HepG2 (cell line): ENCODE data around the gene ZNF213. TPM values are rescaled to one million over a fixed set of nuclear protein-coding genes. Genes with fewer than 3 reads are reported as not detected.

Source experiments
- CBX2 ChIP-seq, 2 experiments: fragments of 200-600 bp in 1 of 2; sonication (generic); formaldehyde crosslinking in 1 of 2; IDR thresholded peaks; 2 replicates each; pipeline versions ENCODE4 v1.7.0 to v1.8.1; 2018 to 2022; ENCODE audit warnings: low read depth in 2 of 2, low read length in 1 of 2, mild to moderate bottlenecking in 1 of 2, missing genetic modification reagents in 1 of 2
- KAT7 ChIP-seq: IDR thresholded peaks from 2 replicates; pipeline ENCODE4 v1.6.1; 2018; ENCODE audit warnings: borderline replicate concordance, missing compliant biosample characterization
- MAF1 ChIP-seq: sonication (generic); formaldehyde crosslinking; IDR thresholded peaks from 2 replicates; pipeline ENCODE4 v1.5.0; 2020; ENCODE audit warnings: missing genetic modification reagents, borderline replicate concordance
- MAX ChIP-seq: IDR thresholded peaks from 2 replicates; pipeline ENCODE4 v1.6.1; 2012; ENCODE audit warnings: inconsistent platforms
- MBNL3 ChIP-seq: fragments of 250-450 bp; sonication (Bioruptor Pico); conservative IDR thresholded peaks from 2 replicates; pipeline ENCODE4 v1.8.0; 2022; ENCODE audit warnings: mild to moderate bottlenecking, inconsistent platforms
- MED8 ChIP-seq: sonication (generic); formaldehyde crosslinking; IDR thresholded peaks from 2 replicates; pipeline ENCODE4 v1.8.1; 2023; ENCODE audit warnings: mild to moderate bottlenecking, missing genetic modification reagents; ENCODE audit not compliant: insufficient replicate concordance
- NBN ChIP-seq: fragments of 450-650 bp; conservative IDR thresholded peaks from 2 replicates; pipeline ENCODE4 v1.6.1; 2017
- NONO ChIP-seq, 2 experiments: fragments of 450-650 bp in 1 of 2; sonication (generic) in 1 of 2; formaldehyde crosslinking in 1 of 2; IDR thresholded peaks in 1 of 2; conservative IDR thresholded peaks in 1 of 2; 2 replicates each; pipeline versions ENCODE4 v1.6.1 to v1.8.0; 2017 to 2022; ENCODE audit warnings: mild to moderate bottlenecking in 1 of 2, missing genetic modification reagents in 1 of 2, moderate library complexity in 1 of 2
- RAD51 ChIP-seq: fragments of 450-650 bp; IDR thresholded peaks from 2 replicates; pipeline ENCODE4 v1.6.1; 2016; ENCODE audit warnings: borderline replicate concordance
- SETDB1 ChIP-seq: sonication (generic); formaldehyde crosslinking; IDR thresholded peaks from 2 replicates; pipeline ENCODE4 v1.5.1; 2020; ENCODE audit warnings: missing genetic modification reagents, mild to moderate bottlenecking, borderline replicate concordance
- SMARCC2 ChIP-seq: fragments of 450-650 bp; IDR thresholded peaks from 2 replicates; pipeline ENCODE4 v1.6.1; 2017; ENCODE audit warnings: antibody characterized with exemption, mild to moderate bottlenecking
- SP140L ChIP-seq: sonication (generic); formaldehyde crosslinking; IDR thresholded peaks from 2 replicates; pipeline ENCODE4 v1.4.0; 2020; ENCODE audit warnings: missing genetic modification reagents, borderline replicate concordance
- SSRP1 ChIP-seq: IDR thresholded peaks from 2 replicates; pipeline ENCODE4 v1.6.1; 2016; ENCODE audit warnings: control low read depth
- ZNF570 ChIP-seq: sonication (generic); formaldehyde crosslinking; IDR thresholded peaks from 2 replicates; pipeline ENCODE4 v1.4.0; 2020; ENCODE audit warnings: mild to moderate bottlenecking, missing genetic modification reagents, borderline replicate concordance
- ZNF577 ChIP-seq: sonication (generic); formaldehyde crosslinking; IDR thresholded peaks from 2 replicates; pipeline ENCODE4 v1.4.0; 2020; ENCODE audit warnings: mild to moderate bottlenecking, low read depth, missing genetic modification reagents, borderline replicate concordance
- ZNF670 ChIP-seq: sonication (generic); formaldehyde crosslinking; IDR thresholded peaks from 2 replicates; pipeline ENCODE4 v1.8.0; 2022; ENCODE audit warnings: mild to moderate bottlenecking, missing genetic modification reagents, borderline replicate concordance
- ZSCAN21 ChIP-seq: sonication (generic); formaldehyde crosslinking; IDR thresholded peaks from 2 replicates; pipeline ENCODE4 v1.8.0; 2022; ENCODE audit warnings: mild to moderate bottlenecking, missing genetic modification reagents, moderate library complexity, borderline replicate concordance
- polyA plus RNA-seq, 8 experiments: library from polyadenylated mRNA; depleted of rRNA in 3 of 8; stranded (reverse) in 7 of 8; unstranded in 1 of 8; fragments of >200 nt; fragmentation: Illumina TruSeq in 4 of 8; extraction: Trizol in 4 of 8; gene quantifications; 2 replicates each; pipeline versions ENCODE4 v1.2.1 to v1.2.3, GENCODE V29; 2011 to 2016; ENCODE audit warnings: low read depth in 4 of 8, missing spikeins in 1 of 8, mixed read lengths in 1 of 8; ENCODE audit not compliant: insufficient read depth in 1 of 8
- total RNA-seq, 5 experiments: library from RNA; depleted of rRNA; stranded (reverse); fragments of >200 nt; fragmentation: Illumina TruSeq; extraction: Trizol; gene quantifications; 2 replicates each; pipeline ENCODE4 v1.2.3, GENCODE V29; 2016; ENCODE audit warnings: low read depth in 1 of 5
- TF ChIP-seq, protein P1 (sequence below): sonication (generic); formaldehyde crosslinking; IDR thresholded peaks from 2 replicates; pipeline ENCODE4 v1.5.1; 2020; ENCODE audit warnings: missing genetic modification reagents, mild to moderate bottlenecking, borderline replicate concordance
- TF ChIP-seq, protein P2 (sequence below): sonication (generic); formaldehyde crosslinking; IDR thresholded peaks from 2 replicates; pipeline ENCODE4 v1.9.0; 2022; ENCODE audit warnings: missing genetic modification reagents, mild to moderate bottlenecking, borderline replicate concordance
- TF ChIP-seq, protein P3 (sequence below): sonication (generic); formaldehyde crosslinking; conservative IDR thresholded peaks from 2 replicates; pipeline ENCODE4 v1.4.0; 2020; ENCODE audit warnings: missing genetic modification reagents
- TF ChIP-seq, protein P4 (sequence below): sonication (generic); formaldehyde crosslinking; IDR thresholded peaks from 2 replicates; pipeline ENCODE4 v1.8.0; 2022; ENCODE audit warnings: missing genetic modification reagents, mild to moderate bottlenecking, borderline replicate concordance

Gene ZNF213
- total and polyA plus RNA-seq, 2 of the 13 experiments (the other 11 are each of a cell fraction or from before 2014, with no cell fraction given): 0.59 to 0.97 TPM

DNA sequence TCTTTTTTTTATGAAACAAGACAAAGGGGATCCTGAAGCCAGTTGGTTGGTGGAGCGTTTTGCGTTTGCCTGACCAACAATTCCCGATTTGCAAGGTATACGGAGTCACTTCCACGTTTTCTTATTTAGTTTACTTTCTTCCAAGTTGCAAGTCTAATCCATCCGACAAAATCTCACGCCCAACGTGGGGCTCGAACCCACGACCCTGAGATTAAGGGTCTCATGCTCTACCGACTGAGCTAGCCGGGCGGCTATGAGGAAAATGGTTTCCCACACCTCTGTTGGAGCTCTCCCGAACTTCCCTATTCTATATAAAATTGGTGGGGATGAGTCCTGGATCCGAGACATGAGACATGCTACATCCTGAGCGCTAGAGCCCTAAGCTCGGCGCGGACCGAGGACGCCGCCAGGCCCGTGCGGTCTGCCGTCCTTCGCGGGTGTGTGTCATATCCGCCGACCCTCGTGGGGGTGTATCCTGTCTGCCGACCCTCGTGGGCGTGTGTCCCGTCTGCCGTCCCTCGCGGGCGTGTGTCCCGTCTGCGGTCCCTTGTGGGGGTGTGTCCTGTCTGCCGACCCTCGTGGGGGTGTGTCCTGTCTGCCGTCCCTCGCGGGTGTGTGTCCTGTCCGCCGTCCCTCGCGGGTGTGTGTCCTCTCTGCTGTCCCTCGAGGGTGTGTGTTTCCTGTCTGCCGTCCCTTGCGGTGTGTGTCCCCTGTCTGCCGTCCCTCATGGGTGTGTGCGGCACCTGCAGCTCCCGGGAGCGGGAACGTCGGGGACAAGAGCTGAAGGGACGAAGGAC lies 22.6 kb downstream of the ZNF213 start (continued):
- TF ChIP-seq SMARCC2: no peak
- TF ChIP-seq SP140L: no peak
- TF ChIP-seq RAD51: no peak
- TF ChIP-seq ZNF577 (CRISPR knock-in tag): no peak
- no peak for TF ChIP-seq SETDB1
- no peak for TF ChIP-seq MBNL3 (CRISPR knock-in tag)
- TF ChIP-seq, protein P1, sequence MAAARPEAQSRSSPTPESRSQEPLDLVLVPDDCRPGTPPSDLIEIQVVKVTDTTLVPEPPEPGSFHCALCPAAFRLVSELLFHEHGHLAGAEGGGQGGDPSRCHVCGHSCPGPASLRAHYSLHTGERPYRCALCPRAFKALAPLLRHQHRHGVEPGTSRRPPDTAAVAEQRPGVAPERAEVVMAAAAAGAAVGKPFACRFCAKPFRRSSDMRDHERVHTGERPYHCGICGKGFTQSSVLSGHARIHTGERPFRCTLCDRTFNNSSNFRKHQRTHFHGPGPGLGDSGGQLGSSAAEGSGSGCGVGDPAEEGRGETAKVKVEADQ: peak; percentile 77; the same call in 1 of the 2 replicates
- TF ChIP-seq MAF1: peak; percentile 98
- TF ChIP-seq, protein P2, sequence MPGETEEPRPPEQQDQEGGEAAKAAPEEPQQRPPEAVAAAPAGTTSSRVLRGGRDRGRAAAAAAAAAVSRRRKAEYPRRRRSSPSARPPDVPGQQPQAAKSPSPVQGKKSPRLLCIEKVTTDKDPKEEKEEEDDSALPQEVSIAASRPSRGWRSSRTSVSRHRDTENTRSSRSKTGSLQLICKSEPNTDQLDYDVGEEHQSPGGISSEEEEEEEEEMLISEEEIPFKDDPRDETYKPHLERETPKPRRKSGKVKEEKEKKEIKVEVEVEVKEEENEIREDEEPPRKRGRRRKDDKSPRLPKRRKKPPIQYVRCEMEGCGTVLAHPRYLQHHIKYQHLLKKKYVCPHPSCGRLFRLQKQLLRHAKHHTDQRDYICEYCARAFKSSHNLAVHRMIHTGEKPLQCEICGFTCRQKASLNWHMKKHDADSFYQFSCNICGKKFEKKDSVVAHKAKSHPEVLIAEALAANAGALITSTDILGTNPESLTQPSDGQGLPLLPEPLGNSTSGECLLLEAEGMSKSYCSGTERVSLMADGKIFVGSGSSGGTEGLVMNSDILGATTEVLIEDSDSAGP (CRISPR knock-in tag): no peak; the same call in 1 of the 2 replicates
- TF ChIP-seq, protein P3, sequence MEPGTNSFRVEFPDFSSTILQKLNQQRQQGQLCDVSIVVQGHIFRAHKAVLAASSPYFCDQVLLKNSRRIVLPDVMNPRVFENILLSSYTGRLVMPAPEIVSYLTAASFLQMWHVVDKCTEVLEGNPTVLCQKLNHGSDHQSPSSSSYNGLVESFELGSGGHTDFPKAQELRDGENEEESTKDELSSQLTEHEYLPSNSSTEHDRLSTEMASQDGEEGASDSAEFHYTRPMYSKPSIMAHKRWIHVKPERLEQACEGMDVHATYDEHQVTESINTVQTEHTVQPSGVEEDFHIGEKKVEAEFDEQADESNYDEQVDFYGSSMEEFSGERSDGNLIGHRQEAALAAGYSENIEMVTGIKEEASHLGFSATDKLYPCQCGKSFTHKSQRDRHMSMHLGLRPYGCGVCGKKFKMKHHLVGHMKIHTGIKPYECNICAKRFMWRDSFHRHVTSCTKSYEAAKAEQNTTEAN (CRISPR knock-in tag): no peak
- TF ChIP-seq KAT7 (CRISPR knock-in tag): 0 out of 2 replicates have a peak, but pooled peaks have one; percentile 14
- no peak for TF ChIP-seq ZNF570 (CRISPR knock-in tag)
- 0 out of 2 replicates have a peak, but pooled peaks have one; percentile 23 for TF ChIP-seq ZNF670
- 0 out of 2 replicates have a peak, but pooled peaks have one; percentile 2 for TF ChIP-seq MAX
- no peak for TF ChIP-seq MED8 (CRISPR knock-in tag)
- no peak; the same call in 1 of the 2 replicates for TF ChIP-seq SSRP1 (CRISPR knock-in tag)
- TF ChIP-seq NONO (IDR thresholded peaks at IDR 0.05): no peak
- TF ChIP-seq NONO (CRISPR knock-in tag; conservative IDR thresholded peaks at IDR 0.05): no peak; the same call in 1 of the 2 replicates
- TF ChIP-seq, protein P4, sequence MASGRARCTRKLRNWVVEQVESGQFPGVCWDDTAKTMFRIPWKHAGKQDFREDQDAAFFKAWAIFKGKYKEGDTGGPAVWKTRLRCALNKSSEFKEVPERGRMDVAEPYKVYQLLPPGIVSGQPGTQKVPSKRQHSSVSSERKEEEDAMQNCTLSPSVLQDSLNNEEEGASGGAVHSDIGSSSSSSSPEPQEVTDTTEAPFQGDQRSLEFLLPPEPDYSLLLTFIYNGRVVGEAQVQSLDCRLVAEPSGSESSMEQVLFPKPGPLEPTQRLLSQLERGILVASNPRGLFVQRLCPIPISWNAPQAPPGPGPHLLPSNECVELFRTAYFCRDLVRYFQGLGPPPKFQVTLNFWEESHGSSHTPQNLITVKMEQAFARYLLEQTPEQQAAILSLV (CRISPR knock-in tag): no peak
- no peak for TF ChIP-seq NBN
- 0 out of 2 replicates have a peak, but pooled peaks have one; percentile 69 for TF ChIP-seq ZSCAN21
- TF ChIP-seq CBX2 (IDR thresholded peaks at IDR 0.05; ENCODE audit: low read depth, low read length): no peak
- no peak for TF ChIP-seq CBX2 (CRISPR knock-in tag; IDR thresholded peaks at IDR 0.05; ENCODE audit: low read depth)
